Subcutaneous abdominal adipose tissue (tissue), 5 donors: Measurements from ENCODE around the gene MBLAC1.

Source experiments
- H3K27ac ChIP-seq: one replicate; pipeline ENCODE4 v1.7.0; 2013; ENCODE audit warnings: low read depth, mild to moderate bottlenecking, inconsistent platforms, low read length, moderate library complexity
- H3K27me3 ChIP-seq, 5 donors: one replicate each; pipeline ENCODE4 v1.7.0; 2013; ENCODE audit warnings: low read length in 5 of 5, inconsistent platforms in 1 of 5; ENCODE audit not compliant: control insufficient read depth in 5 of 5, insufficient read depth in 4 of 5
- H3K36me3 ChIP-seq, 5 donors: one replicate each; pipeline ENCODE4 v1.7.0; 2013; ENCODE audit warnings: low read length in 5 of 5; ENCODE audit not compliant: control insufficient read depth in 5 of 5, insufficient read depth in 5 of 5
- H3K4me1 ChIP-seq, 5 donors: one replicate each; pipeline ENCODE4 v1.7.0; 2013; ENCODE audit warnings: low read length in 5 of 5, mild to moderate bottlenecking in 3 of 5, moderate library complexity in 1 of 5; ENCODE audit not compliant: control insufficient read depth in 5 of 5, insufficient read depth in 5 of 5
- H3K4me3 ChIP-seq, 5 donors: one replicate each; pipeline ENCODE4 v1.7.0; 2013; ENCODE audit warnings: low read length in 5 of 5, low read depth in 1 of 5
- H3K9ac ChIP-seq, 5 donors: one replicate each; pipeline ENCODE4 v1.7.0; 2013; ENCODE audit warnings: low read length in 5 of 5, mild to moderate bottlenecking in 4 of 5, moderate library complexity in 3 of 5
- H3K9me3 ChIP-seq, 5 donors: one replicate each; pipeline ENCODE4 v1.7.0; 2013; ENCODE audit warnings: low read length in 5 of 5; ENCODE audit not compliant: control insufficient read depth in 5 of 5
- donor health status: healthy.
- donor health status: healthy.
- donor health status: healthy.
- donor health status: healthy.
- donor health status: healthy.

MBLAC1 gene, protein sequence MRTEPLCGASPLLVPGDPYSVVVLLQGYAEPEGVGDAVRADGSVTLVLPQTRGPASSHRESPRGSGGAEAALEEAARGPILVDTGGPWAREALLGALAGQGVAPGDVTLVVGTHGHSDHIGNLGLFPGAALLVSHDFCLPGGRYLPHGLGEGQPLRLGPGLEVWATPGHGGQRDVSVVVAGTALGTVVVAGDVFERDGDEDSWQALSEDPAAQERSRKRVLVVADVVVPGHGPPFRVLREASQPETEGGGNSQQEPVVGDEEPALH

GRCh38 chr7:100126931-100127865, at the start of gene MBLAC1:
Gene MBLAC1, plus strand, starts transcription at chr7:100126967. Its CDS starts 429 bp downstream, at chr7:100127396.
- H3K27me3 ChIP-seq: no peaks in the 10 kb centered on the region
- H3K9me3 ChIP-seq: no peaks in the 10 kb centered on the region
- peaks cover 0 to 5% (median 3%) of the 10 kb centered on the region in 5 donors for H3K36me3 ChIP-seq
- peak within 1 kb of the TSS; percentile 81 for H3K27ac ChIP-seq
- H3K4me1 ChIP-seq: peaks cover 2 to 41% (median 29%) of the 10 kb centered on the region in 5 donors
- peak within 1 kb of the TSS; percentile 30 to 94 (median 91) for H3K9ac ChIP-seq
- peak within 1 kb of the TSS; percentile 81 to 96 (median 92) for H3K4me3 ChIP-seq

DNA sequence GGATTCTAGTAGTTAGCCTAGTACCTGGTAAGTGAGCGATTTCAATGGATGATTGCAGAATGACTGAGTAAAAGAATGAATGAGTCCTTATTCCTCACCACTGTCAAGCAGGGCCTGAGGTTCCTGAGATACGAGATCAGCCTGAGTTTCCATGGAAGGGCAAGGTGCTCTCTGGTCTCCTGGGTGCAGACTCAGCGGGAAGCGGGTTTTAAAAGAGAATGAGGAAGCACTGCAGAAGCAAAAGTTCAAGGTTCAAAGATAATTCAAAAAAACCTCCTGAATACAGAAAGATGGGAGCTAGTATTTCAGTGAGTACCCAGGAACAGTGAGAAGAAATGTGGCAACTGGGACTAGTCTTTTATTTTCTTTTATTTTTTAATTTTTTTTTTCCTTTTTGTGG, 49.6 kb upstream of the MBLAC1 start:
- peaks cover 5 to 9% (median 8%) of the 10 kb centered on the region in 5 donors for H3K9me3 ChIP-seq
- no peak overlapping the region for H3K27ac ChIP-seq
- no peak overlapping the region for H3K4me3 ChIP-seq
- peaks cover 13 to 63% (median 60%) of the 10 kb centered on the region in 5 donors for H3K36me3 ChIP-seq
- H3K27me3 ChIP-seq: no peaks in the 10 kb centered on the region
- H3K9ac ChIP-seq: no peak overlapping the region
- H3K4me1 ChIP-seq: peaks cover 2 to 29% (median 23%) of the 10 kb centered on the region in 5 donors

DNA sequence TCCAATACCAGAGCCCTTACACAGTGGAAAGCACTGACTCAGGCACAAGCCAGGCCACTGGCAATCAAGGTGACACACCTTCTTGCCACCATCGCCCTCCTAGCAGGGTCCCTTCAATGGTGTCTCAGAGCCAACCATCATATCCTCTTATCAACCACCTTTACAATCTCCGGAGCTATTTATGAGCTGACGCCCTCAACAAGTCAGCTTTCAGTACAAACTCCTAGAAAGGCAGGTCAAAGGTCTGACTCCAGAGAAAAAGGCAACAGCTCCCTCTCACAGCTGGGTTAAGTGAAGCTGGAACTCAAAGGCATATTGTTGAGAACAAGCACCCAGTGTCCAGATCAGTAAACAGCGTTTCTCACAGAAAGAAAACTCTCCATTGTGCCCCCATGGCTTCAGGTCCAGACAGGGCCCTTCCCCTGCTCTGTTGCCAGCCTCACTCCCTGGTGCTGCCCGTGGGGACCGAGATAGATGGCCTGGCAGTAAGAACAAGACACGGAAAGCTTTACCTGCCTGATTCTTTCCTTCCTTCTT, 47.7 kb upstream of the MBLAC1 start:
- H3K27me3 ChIP-seq: no peaks in the 10 kb centered on the region
- peaks cover 7 to 37% (median 30%) of the 10 kb centered on the region in 5 donors for H3K4me1 ChIP-seq
- H3K9ac ChIP-seq: peak overlapping the region in 3 of 5 donors; percentile 16 to 56 (median 41)
- no peak overlapping the region for H3K27ac ChIP-seq
- H3K9me3 ChIP-seq: no peaks in the 10 kb centered on the region
- H3K36me3 ChIP-seq: peaks cover 7 to 44% (median 42%) of the 10 kb centered on the region in 5 donors
- no peak overlapping the region for H3K4me3 ChIP-seq

- Histone ChIP-seq H3K4me3 (peak overlapping the region; percentile 92 to 98 (median 96)), H3K9ac (peak overlapping the region; percentile 77 to 99 (median 98)), H3K27me3 (no peaks in the 10 kb centered on the region), H3K4me1 (peaks cover 7 to 37% (median 30%) of the 10 kb centered on the region in 5 donors), H3K27ac (peak overlapping the region; percentile 60), H3K36me3 (peaks cover 2 to 25% (median 22%) of the 10 kb centered on the region in 5 donors), H3K9me3 (no peaks in the 10 kb centered on the region)
Observed at GRCh38 chr7:100080907-100081534, 45.7 kb upstream of the MBLAC1 start.

DNA sequence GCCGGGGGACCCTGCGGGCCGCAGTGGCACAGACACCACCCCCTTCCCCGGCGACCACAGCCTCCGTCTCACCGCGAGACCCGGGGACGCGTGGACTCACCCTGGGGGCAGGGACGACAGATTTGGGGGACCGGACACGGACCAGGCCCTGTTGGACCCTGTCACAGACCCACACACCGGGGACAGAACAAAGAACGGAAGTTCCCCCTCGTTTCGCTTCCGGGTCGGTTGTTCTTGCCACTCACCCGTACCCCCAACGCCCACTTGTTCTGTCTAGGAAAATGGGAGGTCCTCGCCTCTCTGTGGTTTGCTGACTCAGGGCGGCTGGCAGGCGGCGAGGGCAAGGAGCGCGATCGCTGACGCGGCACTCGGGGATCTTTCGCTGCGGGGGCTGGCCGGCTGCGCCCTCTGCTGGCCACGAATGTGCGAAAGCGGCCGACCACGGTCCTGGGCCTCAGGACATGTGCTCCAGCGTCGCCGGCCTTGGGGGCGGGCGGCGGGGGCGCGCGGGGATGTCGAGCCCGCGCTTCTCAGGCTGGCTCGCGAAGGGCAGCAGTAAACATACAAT, 45.1 kb upstream of the MBLAC1 start, which contains the start of gene ZNF3:
ZNF3 (minus strand) TSS at position 189 of the 568 bp plus-strand sequence. CDS start 4,366 bp downstream, outside the sequence.
- Histone ChIP-seq H3K27me3 (no peaks in the 10 kb centered on the region), H3K4me1 (peaks cover 7 to 37% (median 30%) of the 10 kb centered on the region in 5 donors), H3K27ac (peak within 1 kb of the TSS; percentile 60), H3K4me3 (peak within 1 kb of the TSS; percentile 92 to 98 (median 96)), H3K9me3 (no peaks in the 10 kb centered on the region), H3K36me3 (peaks cover 2 to 19% (median 19%) of the 10 kb centered on the region in 5 donors), H3K9ac (peak within 1 kb of the TSS; percentile 77 to 99 (median 98))

DNA sequence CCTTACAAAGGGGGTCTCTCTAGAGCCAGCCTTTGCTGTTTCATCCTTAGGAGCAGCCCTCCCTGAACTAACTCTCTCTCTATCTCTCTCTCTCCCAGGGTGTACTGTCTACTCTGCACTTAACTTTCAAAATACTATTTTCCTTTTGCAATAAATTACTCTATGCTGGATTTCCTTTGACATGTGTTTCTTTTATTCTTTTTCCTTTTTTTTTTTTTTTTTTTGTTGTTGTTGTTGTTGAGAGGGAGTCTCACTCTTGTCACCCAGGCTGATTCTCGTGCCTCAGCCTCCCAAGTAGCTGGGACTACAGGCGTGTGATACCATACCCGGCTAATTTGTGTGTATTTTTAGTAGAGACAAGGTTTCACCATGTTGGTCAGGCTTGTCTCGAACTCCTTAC, 43.8 kb upstream of the MBLAC1 start:
- H3K9ac ChIP-seq: no peak overlapping the region
- peak overlapping the region in 2 of 5 donors; percentile 24 to 62 for H3K4me3 ChIP-seq
- H3K9me3 ChIP-seq: no peaks in the 10 kb centered on the region
- no peak overlapping the region for H3K27ac ChIP-seq
- H3K27me3 ChIP-seq: no peaks in the 10 kb centered on the region
- peaks cover 0 to 12% (median 11%) of the 10 kb centered on the region in 5 donors for H3K36me3 ChIP-seq
- H3K4me1 ChIP-seq: peaks cover 7 to 38% (median 32%) of the 10 kb centered on the region in 5 donors

GRCh38 chr7:100085515-100085914, 41.3 kb upstream of the MBLAC1 start:
- Histone ChIP-seq H3K4me3 (no peak overlapping the region), H3K9me3 (no peaks in the 10 kb centered on the region), H3K4me1 (peaks cover 10 to 38% (median 30%) of the 10 kb centered on the region in 5 donors), H3K27ac (no peak overlapping the region), H3K36me3 (peaks cover under 1 to 4% (median 3%) of the 10 kb centered on the region in 5 donors), H3K27me3 (no peaks in the 10 kb centered on the region), H3K9ac (no peak overlapping the region)

GRCh38 chr7:100087055-100087750, 39.6 kb upstream of the MBLAC1 start:
- Histone ChIP-seq H3K36me3 (peaks cover 6 to 20% (median 20%) of the 10 kb centered on the region in 5 donors), H3K9ac (no peak overlapping the region), H3K27me3 (no peaks in the 10 kb centered on the region), H3K27ac (no peak overlapping the region), H3K9me3 (no peaks in the 10 kb centered on the region), H3K4me1 (peaks cover 10 to 30% (median 25%) of the 10 kb centered on the region in 5 donors), H3K4me3 (no peak overlapping the region)
